BE2C (cell line): ENCODE data around the gene CHKB.

Source experiments
- DNase-seq: peaks from one replicate; pipeline ENCODE4 v3.0.0-alpha.2; 2020
- H3K27me3 ChIP-seq: fragments of 250-450 bp; sonication (Bioruptor Pico); 2 replicates; pipeline ENCODE4 v1.5.1; 2020; ENCODE audit warnings: mild to moderate bottlenecking
- H3K36me3 ChIP-seq: fragments of 250-450 bp; sonication (Bioruptor Pico); 2 replicates; pipeline ENCODE4 v1.5.1; 2020; ENCODE audit warnings: mild to moderate bottlenecking
- H3K4me1 ChIP-seq: fragments of 250-450 bp; sonication (Bioruptor Pico); 2 replicates; pipeline ENCODE4 v1.5.1; 2020
- H3K4me3 ChIP-seq: 2 replicates; pipeline ENCODE4 v1.5.1; 2011; ENCODE audit warnings: low read depth, low read length
- H3K9me3 ChIP-seq: fragments of 250-450 bp; sonication (Bioruptor Pico); 2 replicates; pipeline ENCODE4 v1.5.1; 2020
- TF ChIP-seq, protein P1 (sequence below): IDR thresholded peaks from 2 replicates; pipeline ENCODE4 v1.5.1; 2012; ENCODE audit warnings: mild to moderate bottlenecking, low read depth, low read length

Gene CHKB

GRCh38 chr22:50568626-50569025 is 14.0 kb downstream of the CHKB start:
- no peak for DNase-seq
- Histone ChIP-seq H3K4me1 (no peaks in the 10 kb centered on the region), H3K27me3 (0 out of 2 replicates have a peak, but pooled peaks cover under 1% of the 10 kb centered on the region), H3K9me3 (no peaks in the 10 kb centered on the region), H3K4me3 (no peak overlapping the region), H3K36me3 (peaks cover 7% of the 10 kb centered on the region; the same call in 1 of the 2 replicates)
- TF ChIP-seq, protein P1, sequence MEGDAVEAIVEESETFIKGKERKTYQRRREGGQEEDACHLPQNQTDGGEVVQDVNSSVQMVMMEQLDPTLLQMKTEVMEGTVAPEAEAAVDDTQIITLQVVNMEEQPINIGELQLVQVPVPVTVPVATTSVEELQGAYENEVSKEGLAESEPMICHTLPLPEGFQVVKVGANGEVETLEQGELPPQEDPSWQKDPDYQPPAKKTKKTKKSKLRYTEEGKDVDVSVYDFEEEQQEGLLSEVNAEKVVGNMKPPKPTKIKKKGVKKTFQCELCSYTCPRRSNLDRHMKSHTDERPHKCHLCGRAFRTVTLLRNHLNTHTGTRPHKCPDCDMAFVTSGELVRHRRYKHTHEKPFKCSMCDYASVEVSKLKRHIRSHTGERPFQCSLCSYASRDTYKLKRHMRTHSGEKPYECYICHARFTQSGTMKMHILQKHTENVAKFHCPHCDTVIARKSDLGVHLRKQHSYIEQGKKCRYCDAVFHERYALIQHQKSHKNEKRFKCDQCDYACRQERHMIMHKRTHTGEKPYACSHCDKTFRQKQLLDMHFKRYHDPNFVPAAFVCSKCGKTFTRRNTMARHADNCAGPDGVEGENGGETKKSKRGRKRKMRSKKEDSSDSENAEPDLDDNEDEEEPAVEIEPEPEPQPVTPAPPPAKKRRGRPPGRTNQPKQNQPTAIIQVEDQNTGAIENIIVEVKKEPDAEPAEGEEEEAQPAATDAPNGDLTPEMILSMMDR: no peak

- TF ChIP-seq, protein P1: no peak
- no peak for DNase-seq
- H3K4me3 ChIP-seq: no peak overlapping the region
- no peaks in the 10 kb centered on the region for H3K9me3 ChIP-seq
- no peaks in the 10 kb centered on the region for H3K4me1 ChIP-seq
- H3K27me3 ChIP-seq: 0 out of 2 replicates have a peak, but pooled peaks cover 4% of the 10 kb centered on the region
- peaks cover 7% of the 10 kb centered on the region; the same call in 1 of the 2 replicates for H3K36me3 ChIP-seq
Observed at GRCh38 chr22:50567721-50568252, 14.9 kb downstream of the CHKB start.

DNA sequence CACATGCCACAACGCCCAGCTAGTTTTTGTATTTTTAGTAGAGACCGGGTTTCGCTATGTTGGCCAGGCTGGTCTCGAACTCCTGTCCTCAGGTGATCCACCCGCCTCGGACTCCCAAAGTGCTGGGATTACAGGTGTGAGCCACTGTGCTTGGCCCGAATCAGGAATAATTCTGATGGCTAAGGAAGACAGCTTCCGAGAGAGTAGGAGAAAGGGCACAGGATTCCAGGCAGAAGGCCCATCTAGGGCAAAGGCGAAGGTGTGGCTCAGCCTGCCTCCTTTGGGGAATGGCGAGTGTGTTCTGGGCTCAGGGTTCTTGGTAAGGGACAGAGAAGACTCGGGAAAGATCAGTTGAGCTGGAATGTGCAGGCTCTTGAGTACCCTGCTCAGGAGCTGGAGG is 18.4 kb downstream of the CHKB start:
- Histone ChIP-seq H3K36me3 (no peaks in the 10 kb centered on the region), H3K27me3 (0 out of 2 replicates have a peak, but pooled peaks cover 4% of the 10 kb centered on the region), H3K9me3 (no peaks in the 10 kb centered on the region), H3K4me1 (no peaks in the 10 kb centered on the region), H3K4me3 (no peak overlapping the region)
- no peak for DNase-seq
- TF ChIP-seq, protein P1: no peak

DNA sequence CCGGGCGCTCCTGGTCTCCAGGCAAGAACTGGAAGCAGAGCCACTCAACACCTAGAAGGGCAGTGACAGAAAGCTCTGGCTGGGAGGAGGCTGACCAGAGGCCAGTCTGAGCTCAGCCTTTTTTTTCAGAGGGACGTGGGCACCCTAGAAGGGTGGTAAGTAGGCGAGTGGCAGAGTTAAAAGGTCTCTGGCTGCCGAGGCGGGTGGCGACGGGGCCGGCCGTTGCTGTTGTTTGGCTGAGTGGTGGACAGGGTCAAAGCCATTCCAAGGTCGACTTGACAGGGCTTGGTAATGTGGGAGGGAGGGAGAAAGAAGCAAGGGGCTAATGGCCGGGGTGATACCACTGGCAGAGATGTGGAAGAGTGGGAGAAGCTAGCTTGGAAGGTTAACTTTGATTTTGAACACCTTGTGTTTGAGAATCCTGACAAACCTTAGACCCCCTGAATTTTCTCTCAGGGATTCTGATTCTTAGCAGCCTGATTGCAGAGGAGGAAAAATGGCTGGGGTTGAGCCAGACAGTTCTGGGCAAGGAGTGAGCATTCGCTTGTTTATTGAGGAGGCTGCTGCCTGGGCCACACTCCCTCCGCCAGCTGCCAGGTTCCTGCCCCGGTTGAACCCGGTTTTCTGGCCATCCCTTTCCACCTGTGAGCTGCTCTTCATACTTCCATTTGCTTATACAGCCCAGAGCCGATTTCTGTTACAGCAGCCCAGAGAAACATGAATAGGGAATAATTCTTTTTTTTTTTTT is 19.1 kb downstream of the CHKB start:
- Histone ChIP-seq H3K27me3 (0 out of 2 replicates have a peak, but pooled peaks cover 4% of the 10 kb centered on the region), H3K9me3 (no peaks in the 10 kb centered on the region), H3K4me3 (peak overlapping the region; percentile 73), H3K36me3 (no peaks in the 10 kb centered on the region), H3K4me1 (no peaks in the 10 kb centered on the region)
- TF ChIP-seq, protein P1: no peak
- no peak for DNase-seq

- Histone ChIP-seq H3K9me3 (no peaks in the 10 kb centered on the region), H3K36me3 (no peaks in the 10 kb centered on the region), H3K4me1 (no peaks in the 10 kb centered on the region), H3K4me3 (peak within 1 kb of the TSS; percentile 73), H3K27me3 (0 out of 2 replicates have a peak, but pooled peaks cover 4% of the 10 kb centered on the region)
- DNase-seq: peak; percentile 99
- TF ChIP-seq, protein P1: peak; percentile 88
Observed at GRCh38 chr22:50562523-50563412, 19.9 kb downstream of the CHKB start, which contains the start of gene SYCE3. Gene SYCE3 (minus strand): TSS chr22:50562919. CDS start chr22:50556405, 6,514 bp downstream.
